ENCODE data around the gene GAB1. TPM values are rescaled to one million over a fixed set of nuclear protein-coding genes. Genes with fewer than 3 reads are reported as not detected.
A peak's percentile ranks its signal among the peaks of the same experiment; 100 is the strongest.

GAB1 gene
- total and polyA plus RNA-seq, 4 donors: 2.4 to 31.3 (median 6.9) TPM

- TF ChIP-seq HNF4A (conservative IDR thresholded peaks at IDR 0.05): peak; percentile 7 to 23
These were observed 496 bp upstream of the GAB1 start (continued) for GRCh38 chr4:143335979-143336780.

- peak; percentile 68 for DNase-seq (ENCODE audit: low spot score)
- H3K4me3 ChIP-seq (ENCODE audit: low read depth in 1 of 3, low read length in 3 of 3): peak overlapping the region; percentile 88 to 99 (median 95)
- H3K9ac ChIP-seq (ENCODE audit: low read depth in 1 of 2, low read length in 2 of 2): peak overlapping the region; percentile 68 to 86
- H3K4me1 ChIP-seq (ENCODE audit: control insufficient read depth in 4 of 4, insufficient read depth in 4 of 4, low read length in 3 of 4): peaks cover 4 to 31% (median 19%) of the 10 kb centered on the region in 4 donors
- no peaks in the 10 kb centered on the region for H3K27me3 ChIP-seq (ENCODE audit: control insufficient read depth in 4 of 4, insufficient read depth in 4 of 4, low read length in 3 of 4)
- H3K9me3 ChIP-seq (ENCODE audit: control insufficient read depth in 4 of 4, low read length in 3 of 4): no peaks in the 10 kb centered on the region
- peak overlapping the region; percentile 79 to 96 for H3K27ac ChIP-seq (ENCODE audit: low read depth in 1 of 2, low read length in 2 of 2)
- no peaks in the 10 kb centered on the region for H3K36me3 ChIP-seq (ENCODE audit: control insufficient read depth in 4 of 4, insufficient read depth in 3 of 4, low read depth in 1 of 4, low read length in 3 of 4)
- TF ChIP-seq RAD21 (IDR thresholded peaks at IDR 0.05) (peak; percentile 46 to 61), RXRA (IDR thresholded peaks at IDR 0.05) (peak; percentile 54 to 58), TAF1 (conservative IDR thresholded peaks at IDR 0.05) (no peak), HNF4A (conservative IDR thresholded peaks at IDR 0.05) (peak; percentile 92 to 96), YY1 (IDR thresholded peaks at IDR 0.05) (peak; percentile 28), JUND (IDR thresholded peaks at IDR 0.05) (peak; percentile 18), HNF4G (IDR thresholded peaks at IDR 0.05) (peak; percentile 89), SP1 (IDR thresholded peaks at IDR 0.05) (peak; percentile 87), GABPA (IDR thresholded peaks at IDR 0.05 in 1 of 2, conservative IDR thresholded peaks at IDR 0.05 in 1 of 2) (no peak), REST (IDR thresholded peaks at IDR 0.05) (peak; percentile 53), NR2F2 (IDR thresholded peaks at IDR 0.05) (no peak), MAX (IDR thresholded peaks at IDR 0.05) (no peak)
- under 1% methylated on average over 25 of the region's 25 CpGs for WGBS
These were observed 1.1 kb downstream of the GAB1 start for GRCh38 chr4:143337600-143338287.

DNA sequence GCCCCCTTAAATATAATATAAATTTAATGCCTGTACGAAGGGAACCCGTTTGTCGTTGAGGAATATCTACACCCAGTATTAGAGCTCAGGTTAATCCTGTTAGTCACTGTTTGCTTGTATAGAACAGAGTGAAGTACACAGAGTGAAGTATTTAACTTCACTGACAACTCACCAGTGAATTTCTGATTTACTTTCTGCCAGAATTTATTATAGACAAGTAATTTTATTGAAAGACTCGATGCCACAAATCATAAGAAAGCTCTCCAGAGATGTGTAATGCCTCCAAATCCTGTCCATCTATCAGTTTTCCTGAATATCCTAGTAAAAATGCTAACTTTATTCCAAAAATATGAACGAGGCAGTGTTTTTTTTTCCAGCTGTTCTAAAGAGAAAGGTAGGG is 1.6 kb downstream of the GAB1 start:
- 23% methylated on average over 5 of the region's 5 CpGs for WGBS
- peaks cover 5 to 31% (median 19%) of the 10 kb centered on the region in 4 donors for H3K4me1 ChIP-seq (ENCODE audit: control insufficient read depth in 4 of 4, insufficient read depth in 4 of 4, low read length in 3 of 4)
- TF ChIP-seq FOXA2 (IDR thresholded peaks at IDR 0.05) (no peak), HNF4A (conservative IDR thresholded peaks at IDR 0.05) (no peak), TAF1 (conservative IDR thresholded peaks at IDR 0.05) (no peak), MAX (IDR thresholded peaks at IDR 0.05) (no peak), NR2F2 (IDR thresholded peaks at IDR 0.05) (no peak), GABPA (IDR thresholded peaks at IDR 0.05 in 1 of 2, conservative IDR thresholded peaks at IDR 0.05 in 1 of 2) (no peak), RXRA (IDR thresholded peaks at IDR 0.05) (no peak)
- TF ChIP-seq, protein P1, sequence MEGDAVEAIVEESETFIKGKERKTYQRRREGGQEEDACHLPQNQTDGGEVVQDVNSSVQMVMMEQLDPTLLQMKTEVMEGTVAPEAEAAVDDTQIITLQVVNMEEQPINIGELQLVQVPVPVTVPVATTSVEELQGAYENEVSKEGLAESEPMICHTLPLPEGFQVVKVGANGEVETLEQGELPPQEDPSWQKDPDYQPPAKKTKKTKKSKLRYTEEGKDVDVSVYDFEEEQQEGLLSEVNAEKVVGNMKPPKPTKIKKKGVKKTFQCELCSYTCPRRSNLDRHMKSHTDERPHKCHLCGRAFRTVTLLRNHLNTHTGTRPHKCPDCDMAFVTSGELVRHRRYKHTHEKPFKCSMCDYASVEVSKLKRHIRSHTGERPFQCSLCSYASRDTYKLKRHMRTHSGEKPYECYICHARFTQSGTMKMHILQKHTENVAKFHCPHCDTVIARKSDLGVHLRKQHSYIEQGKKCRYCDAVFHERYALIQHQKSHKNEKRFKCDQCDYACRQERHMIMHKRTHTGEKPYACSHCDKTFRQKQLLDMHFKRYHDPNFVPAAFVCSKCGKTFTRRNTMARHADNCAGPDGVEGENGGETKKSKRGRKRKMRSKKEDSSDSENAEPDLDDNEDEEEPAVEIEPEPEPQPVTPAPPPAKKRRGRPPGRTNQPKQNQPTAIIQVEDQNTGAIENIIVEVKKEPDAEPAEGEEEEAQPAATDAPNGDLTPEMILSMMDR (IDR thresholded peaks at IDR 0.05; ENCODE audit: low read depth, low read length, missing input control): no peak
- H3K36me3 ChIP-seq (ENCODE audit: control insufficient read depth in 4 of 4, insufficient read depth in 3 of 4, low read depth in 1 of 4, low read length in 3 of 4): no peaks in the 10 kb centered on the region
- peak overlapping the region; percentile 68 to 86 for H3K9ac ChIP-seq (ENCODE audit: low read depth in 1 of 2, low read length in 2 of 2)
- no peaks in the 10 kb centered on the region for H3K9me3 ChIP-seq (ENCODE audit: control insufficient read depth in 4 of 4, low read length in 3 of 4)
- H3K27ac ChIP-seq (ENCODE audit: low read depth in 1 of 2, low read length in 2 of 2): peak overlapping the region in 1 of 2 donors; percentile 96
- peak overlapping the region in 2 of 3 donors; percentile 88 to 99 for H3K4me3 ChIP-seq (ENCODE audit: low read depth in 1 of 3, low read length in 3 of 3)
- no peaks in the 10 kb centered on the region for H3K27me3 ChIP-seq (ENCODE audit: control insufficient read depth in 4 of 4, insufficient read depth in 4 of 4, low read length in 3 of 4)
- DNase-seq (ENCODE audit: low spot score): no peak

Measured in liver (tissue), 9 donors.